Right cardiac atrium (tissue), 5 donors: ENCODE results near the gene C20orf144. TPM values are rescaled to one million over a fixed set of nuclear protein-coding genes. Genes with fewer than 3 reads are reported as not detected.

Experiments used
- ATAC-seq, 2 donors: fragments of 200-7000 bp; cut with Tn5 transposase; one replicate each; pipeline versions ENCODE4 v1.8.0 to v1.9.1; 2020; ENCODE audit warnings: moderate library complexity in 2 of 2, mild to moderate bottlenecking in 1 of 2
- DNase-seq, 3 donors: peaks; one replicate each; pipeline ENCODE4 v3.0.0-alpha.2; 2020
- H3K27ac ChIP-seq: one replicate; pipeline ENCODE4 v1.5.1; 2013; ENCODE audit warnings: mild to moderate bottlenecking, low read length, control low read depth, moderate library complexity
- H3K27me3 ChIP-seq: one replicate; pipeline ENCODE4 v1.6.1; 2013; ENCODE audit not compliant: control insufficient read depth, insufficient read depth
- H3K4me1 ChIP-seq: one replicate; pipeline ENCODE4 v1.6.1; 2013; ENCODE audit warnings: low read length; ENCODE audit not compliant: control insufficient read depth, insufficient read depth
- H3K4me3 ChIP-seq: one replicate; pipeline ENCODE4 v1.5.1; 2013; ENCODE audit warnings: low read length, control low read depth
- H3K9me3 ChIP-seq: one replicate; pipeline ENCODE4 v1.6.1; 2013; ENCODE audit warnings: low read length; ENCODE audit not compliant: control insufficient read depth
- WGBS: extraction: QIAGEN DNeasy Blood & Tissue Kit; methylation state at CpG from one replicate; pipeline ENCODE4 v1.1.7; 2013; 5-methylcytosine and 5-hydroxymethylcytosine counted together
- intact Hi-C, 4 donors: fragments of 100-400 bp; cut with DNase I; formaldehyde crosslinking; loops; one replicate each; pipeline versions ENCODE4 v1.11.0 to v1.14.0; 2022 to 2023
- polyA plus RNA-seq: library from polyadenylated mRNA; stranded (reverse); fragments of 200-250 nt; gene quantifications from one replicate; pipeline ENCODE4 v1.2.3, GENCODE V29; 2013
- total RNA-seq, 4 donors: library from RNA; stranded (reverse); fragmentation: NEBNext Ultra II Directional; extraction: Animal tissue kit (Norgen Biotek cat#: 25700); gene quantifications; one replicate each; pipeline ENCODE4 v1.2.1, GENCODE V29; 2021
- donor health status: healthy with polysubstance abuse.
- donor health status: DM: no; HTN: yes; CAD: no.
- donor health status: DM: no; HTN: no; CAD: no.
- donor health status: DM: no; HTN: yes; CAD: no; lungs with severe emphysema.
- donor health status: DM: yes; HTN: yes; CAD: no.

C20orf144 gene
- total and polyA plus RNA-seq, 5 donors, result 0.05 TPM; not detected in 4

- ATAC-seq (no peak), DNase-seq (peak in 2 of 3 donors; percentile 47 to 59)
- Histone ChIP-seq H3K9me3 (no peaks in the 10 kb centered on the region), H3K27me3 (no peaks in the 10 kb centered on the region), H3K4me1 (no peaks in the 10 kb centered on the region), H3K4me3 (no peak overlapping the region), H3K27ac (no peak overlapping the region)
- intact Hi-C loops, result no loop called here
- 91% methylated on average over 12 of the region's 12 CpGs for WGBS
Observed at GRCh38 chr20:33657704-33658095, 4.4 kb upstream of the C20orf144 start.

GRCh38 chr20:33658510-33658909 lies 3.6 kb upstream of the C20orf144 start:
- Histone ChIP-seq H3K4me1 (no peaks in the 10 kb centered on the region), H3K9me3 (no peaks in the 10 kb centered on the region), H3K4me3 (no peak overlapping the region), H3K27me3 (no peaks in the 10 kb centered on the region), H3K27ac (no peak overlapping the region)
- ATAC-seq (no peak), DNase-seq (no peak)
- 95% methylated on average over 8 of the region's 8 CpGs for WGBS
- intact Hi-C loops, result no loop called here

- WGBS, result 93% methylated on average over 4 of the region's 4 CpGs
- Histone ChIP-seq H3K4me1 (no peaks in the 10 kb centered on the region), H3K27me3 (no peaks in the 10 kb centered on the region), H3K9me3 (no peaks in the 10 kb centered on the region), H3K4me3 (no peak overlapping the region), H3K27ac (no peak overlapping the region)
- no peak for DNase-seq
- intact Hi-C loops, result no loop called here
- ATAC-seq, result no peak
Observed at GRCh38 chr20:33658929-33659328, 3.2 kb upstream of the C20orf144 start.

- ATAC-seq (no peak), DNase-seq (no peak)
- Histone ChIP-seq H3K4me1 (no peaks in the 10 kb centered on the region), H3K9me3 (no peaks in the 10 kb centered on the region), H3K4me3 (no peak overlapping the region), H3K27ac (no peak overlapping the region), H3K27me3 (no peaks in the 10 kb centered on the region)
- intact Hi-C loops, result loop anchor here in 1 of 4 donors (10.0 kb wide), 1 partner anchor 215 kb away; the partner anchor contains the start of gene SNTA1
- WGBS, result 95% methylated on average over 32 of the region's 32 CpGs
Observed at GRCh38 chr20:33659341-33660034, 2.6 kb upstream of the C20orf144 start.

- no peaks in the 10 kb centered on the region for H3K27me3 ChIP-seq
- ATAC-seq, result no peak
Observed at GRCh38 chr20:33660035-33660684, 2.0 kb upstream of the C20orf144 start.

GRCh38 chr20:33660685-33661058 lies 1.5 kb upstream of the C20orf144 start:
- WGBS, result 89% methylated on average over 7 of the region's 7 CpGs
- DNase-seq (peak in 1 of 3 donors; percentile 11), ATAC-seq (no peak)
- Histone ChIP-seq H3K9me3 (no peaks in the 10 kb centered on the region), H3K27me3 (no peaks in the 10 kb centered on the region), H3K4me3 (no peak overlapping the region), H3K4me1 (no peaks in the 10 kb centered on the region), H3K27ac (no peak overlapping the region)
- intact Hi-C loops, result loop anchor here in 1 of 4 donors (10.0 kb wide), 1 partner anchor 216 kb away; the partner anchor contains the start of gene SNTA1

More at GRCh38 chr20:33660035-33660684, 2.0 kb upstream of the C20orf144 start:
- 91% methylated on average over 21 of the region's 21 CpGs for WGBS
- Histone ChIP-seq H3K4me1 (no peaks in the 10 kb centered on the region), H3K9me3 (no peaks in the 10 kb centered on the region), H3K27ac (no peak overlapping the region), H3K4me3 (no peak overlapping the region)
- intact Hi-C loops, result loop anchor here in 1 of 4 donors (10.0 kb wide), 1 partner anchor 215 kb away; the partner anchor contains the start of gene SNTA1
- peak in 1 of 3 donors; percentile 40 for DNase-seq

- peak overlapping the region; percentile 32 for H3K4me3 ChIP-seq
- no peaks in the 10 kb centered on the region for H3K4me1 ChIP-seq
- DNase-seq (peak; percentile 87 to 96 (median 94)), ATAC-seq (peak; percentile 66)
- intact Hi-C loops, result loop anchor here in 1 of 4 donors (10.0 kb wide), 1 partner anchor 219 kb away; the partner anchor contains the start of gene SNTA1
- H3K27me3 ChIP-seq, result no peaks in the 10 kb centered on the region
- under 1% methylated on average over 84 of the region's 84 CpGs for WGBS
- H3K27ac ChIP-seq, result peak overlapping the region; percentile 52
- H3K9me3 ChIP-seq, result no peaks in the 10 kb centered on the region
Observed at GRCh38 chr20:33663161-33664084, 1.3 kb downstream of the C20orf144 start.

- H3K4me1 ChIP-seq, result no peaks in the 10 kb centered on the region
- H3K27ac ChIP-seq, result peak overlapping the region; percentile 52
- intact Hi-C loops, result loop anchor here in 1 of 4 donors (10.0 kb wide), 1 partner anchor 219 kb away; the partner anchor contains the start of gene SNTA1
- H3K9me3 ChIP-seq, result no peaks in the 10 kb centered on the region
- 46% methylated on average over 9 of the region's 9 CpGs for WGBS
- DNase-seq, result peak in 1 of 3 donors; percentile 59
- no peaks in the 10 kb centered on the region for H3K27me3 ChIP-seq
- ATAC-seq, result no peak
- peak overlapping the region; percentile 32 for H3K4me3 ChIP-seq
Observed at GRCh38 chr20:33664085-33664761, 2.1 kb downstream of the C20orf144 start.

GRCh38 chr20:33664762-33665144 lies 2.6 kb downstream of the C20orf144 start:
- Histone ChIP-seq H3K4me1 (no peaks in the 10 kb centered on the region), H3K4me3 (no peak overlapping the region), H3K27me3 (no peaks in the 10 kb centered on the region), H3K9me3 (no peaks in the 10 kb centered on the region), H3K27ac (no peak overlapping the region)
- no peak for DNase-seq
- 99% methylated on average over 2 of the region's 2 CpGs for WGBS
- intact Hi-C loops, result loop anchor here in 1 of 4 donors (10.0 kb wide), 1 partner anchor 220 kb away; the partner anchor contains the start of gene SNTA1
- no peak for ATAC-seq
